ENCODE data around the gene TOP3B.
"Not testable (repeated sequence)": the region's sequence is repeated elsewhere in the genome, so short reads cannot be mapped to it uniquely, and the experiment has no call there.

Gene TOP3B

DNA sequence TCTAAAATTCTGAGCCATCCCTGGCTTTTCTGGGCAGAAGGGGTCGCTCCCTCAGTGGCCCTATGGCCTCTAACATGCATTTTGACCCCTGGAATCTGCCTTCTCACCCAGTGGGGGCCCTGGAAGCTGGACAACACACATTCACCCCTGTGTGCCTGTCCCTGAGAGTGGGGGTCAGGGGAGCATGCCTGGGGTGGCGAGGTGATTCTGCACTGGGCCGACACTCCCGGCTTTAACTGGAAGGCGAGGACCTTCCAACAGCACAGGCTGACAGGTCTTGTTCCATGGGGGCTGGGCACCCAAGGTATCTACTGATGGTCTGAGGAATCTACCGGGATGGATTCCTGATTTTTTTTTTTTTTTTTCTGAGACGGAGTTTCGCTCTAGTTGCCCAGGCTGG lies 40.7 kb downstream of the TOP3B start:
- DNase-seq, result no peak

DNA sequence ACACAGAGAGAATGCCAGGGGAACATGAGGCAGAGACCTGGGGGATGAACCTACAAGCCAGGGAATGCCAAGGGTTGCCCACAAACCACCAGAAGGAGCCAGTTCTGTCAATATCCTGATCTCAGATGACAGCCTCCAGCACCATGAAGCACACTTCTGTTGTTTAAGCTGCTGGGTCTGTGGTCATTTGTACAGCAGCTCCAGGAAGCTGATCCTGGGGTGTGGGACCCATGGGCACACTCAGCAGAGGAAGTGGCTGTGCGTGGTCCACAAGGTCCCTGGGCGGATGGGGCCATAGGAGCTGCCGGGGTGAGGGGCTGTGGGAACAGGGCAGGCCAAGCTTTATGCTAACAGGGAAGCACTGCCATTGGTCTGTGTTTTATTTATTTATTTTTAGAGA lies 42.1 kb downstream of the TOP3B start:
- DNase-seq, result no peak

DNA sequence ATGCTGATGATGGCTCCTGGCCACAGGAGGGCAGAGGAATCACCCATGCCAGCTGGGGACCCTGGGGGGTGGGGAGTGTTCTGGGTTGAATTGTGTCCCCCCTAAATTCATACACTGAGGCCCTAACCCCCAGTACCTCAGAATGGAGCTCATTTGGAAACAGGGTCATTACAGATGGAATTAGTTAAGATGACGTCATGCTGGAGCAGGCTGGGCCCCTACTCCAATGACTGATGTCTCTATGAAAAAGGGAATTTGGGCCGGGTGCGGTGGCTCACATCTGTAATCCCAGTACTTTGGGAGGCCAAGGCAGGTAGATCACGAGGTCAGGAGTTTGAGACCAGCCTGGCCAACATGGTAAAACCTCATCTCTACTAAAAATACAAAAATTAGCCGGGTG lies 42.7 kb downstream of the TOP3B start:
- DNase-seq, result not testable (repeated sequence)

DNA sequence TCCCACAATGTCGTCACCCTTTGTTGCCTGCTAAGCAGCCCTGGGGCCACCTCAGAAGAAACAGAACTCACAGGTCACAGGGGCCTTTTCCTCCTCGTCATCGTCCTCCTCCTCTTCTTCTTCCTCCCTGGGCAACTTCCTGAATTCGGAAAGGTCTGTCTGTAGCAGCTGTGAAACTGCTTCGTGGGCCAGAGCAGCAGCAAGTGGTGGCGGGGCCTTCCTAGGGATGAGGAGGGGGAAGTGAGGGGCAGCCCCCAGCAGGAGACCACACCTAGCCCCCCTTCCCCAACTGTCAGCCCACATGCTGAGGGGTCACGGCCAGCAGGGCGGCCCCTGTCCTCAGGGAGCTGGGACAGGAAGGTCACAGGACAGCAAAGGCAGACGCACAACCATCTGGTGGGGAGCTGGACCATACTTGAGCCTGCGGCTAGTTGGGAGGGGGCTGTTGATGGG lies 43.1 kb downstream of the TOP3B start:
- peak; percentile 27 to 60 for DNase-seq

DNA sequence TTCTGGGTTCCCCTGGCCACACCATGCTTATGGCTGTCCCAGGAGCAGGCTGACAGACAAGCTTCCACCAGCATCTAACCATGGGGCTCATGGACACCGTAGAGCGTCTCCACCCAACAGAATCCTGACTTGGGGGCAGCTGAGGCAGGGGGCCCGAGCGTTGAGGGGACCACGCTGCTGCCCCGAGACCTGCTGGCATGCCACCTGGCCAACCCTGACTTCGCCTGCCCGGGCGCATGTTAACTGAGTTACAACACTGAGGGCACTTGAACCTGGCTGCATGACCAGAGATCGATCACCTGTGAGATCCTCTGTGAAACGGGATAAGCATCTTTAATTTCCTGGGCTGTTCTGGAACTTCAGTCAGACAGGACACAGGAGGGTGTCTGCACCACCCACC lies 43.7 kb downstream of the TOP3B start:
- DNase-seq, result no peak

DNA sequence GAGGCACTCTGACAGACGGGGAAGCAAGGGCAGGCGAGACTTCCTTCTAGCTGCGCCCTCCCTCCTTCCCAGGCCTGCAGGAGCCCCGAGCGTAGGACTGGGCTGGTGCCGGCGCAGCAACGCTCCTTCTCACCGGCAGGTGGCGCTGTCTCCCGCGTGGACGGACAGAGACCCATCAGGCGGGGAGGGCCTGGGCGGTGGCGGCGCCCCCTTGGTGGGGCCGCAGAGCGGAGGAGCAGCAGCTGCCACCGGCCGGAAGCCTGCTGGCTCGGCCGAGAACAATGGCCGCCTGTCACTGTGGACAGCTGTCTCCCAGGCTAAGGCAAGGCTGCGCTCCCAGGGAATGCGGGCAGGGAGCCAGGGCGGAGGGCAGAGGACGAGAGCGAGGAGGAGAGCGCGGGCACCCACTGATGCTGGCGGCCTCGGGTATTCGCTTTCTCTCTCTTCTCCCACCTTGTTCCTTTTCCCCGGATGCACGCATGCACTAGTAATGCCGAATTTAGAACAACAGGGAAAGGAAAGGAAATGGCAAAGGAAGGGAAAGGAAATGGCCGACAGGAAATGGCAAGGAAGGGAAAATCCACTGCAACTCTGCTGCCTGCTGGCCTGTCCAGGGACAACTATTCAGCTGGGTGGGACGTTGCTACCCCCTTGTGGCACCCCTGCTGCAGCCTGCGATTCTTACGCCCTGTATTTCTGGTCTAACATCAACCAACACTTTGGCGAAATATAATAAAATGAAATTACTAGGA lies 44.3 kb downstream of the TOP3B start:
- DNase-seq, result peak; percentile 87 to 90

DNA sequence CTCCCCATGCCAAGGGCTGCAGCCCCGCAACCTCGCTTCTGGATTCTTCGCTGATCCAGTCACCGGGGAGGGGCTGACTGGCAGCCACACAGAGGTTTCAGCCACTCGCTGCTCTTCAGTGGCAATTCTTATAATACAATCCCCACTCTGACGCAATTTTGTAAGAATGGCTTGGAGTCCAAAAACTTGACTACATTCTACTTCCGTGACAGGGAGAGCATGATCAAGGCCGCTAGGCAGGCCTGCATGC lies 44.8 kb downstream of the TOP3B start:
- DNase-seq, result no peak

DNA sequence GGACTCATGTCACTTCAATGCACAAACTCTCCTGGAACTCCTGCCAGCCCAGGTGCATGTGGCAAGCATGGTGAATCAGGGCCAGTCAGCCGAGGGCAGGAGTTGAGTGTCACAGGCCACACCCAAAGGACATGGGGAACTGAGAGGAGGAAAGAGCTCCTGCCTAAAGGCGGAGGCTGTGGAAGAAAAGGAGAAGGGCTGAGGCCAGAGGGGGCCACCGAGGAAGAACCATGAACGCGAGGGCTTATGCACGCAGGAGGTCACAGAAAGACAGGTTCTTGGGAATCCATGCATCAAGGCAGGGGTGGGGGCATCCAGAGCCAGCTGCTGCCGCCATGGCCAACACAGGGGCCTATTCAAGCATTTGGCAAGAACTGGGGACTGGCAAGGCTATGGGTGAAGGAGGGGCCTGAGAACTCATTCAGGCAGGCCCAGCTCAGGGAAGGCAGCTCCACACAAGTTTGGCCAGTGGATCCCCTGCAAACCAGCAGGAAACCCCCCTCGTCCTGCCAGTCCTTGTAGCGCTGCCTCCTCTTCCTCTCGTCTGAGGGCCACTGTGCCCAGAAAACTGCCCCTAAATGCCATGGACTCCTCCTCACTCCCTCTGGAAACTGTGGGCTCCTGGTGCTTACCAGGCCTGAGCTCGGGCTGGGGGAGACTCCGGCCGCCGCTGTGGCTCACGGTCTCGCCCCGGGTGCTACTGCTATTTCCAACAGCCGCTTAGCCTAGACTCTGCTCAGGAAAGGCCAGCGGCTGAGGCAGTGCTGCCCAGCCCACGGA lies 45.4 kb downstream of the TOP3B start:
- DNase-seq, result peak in 1 of 2 donors; percentile 44

DNA sequence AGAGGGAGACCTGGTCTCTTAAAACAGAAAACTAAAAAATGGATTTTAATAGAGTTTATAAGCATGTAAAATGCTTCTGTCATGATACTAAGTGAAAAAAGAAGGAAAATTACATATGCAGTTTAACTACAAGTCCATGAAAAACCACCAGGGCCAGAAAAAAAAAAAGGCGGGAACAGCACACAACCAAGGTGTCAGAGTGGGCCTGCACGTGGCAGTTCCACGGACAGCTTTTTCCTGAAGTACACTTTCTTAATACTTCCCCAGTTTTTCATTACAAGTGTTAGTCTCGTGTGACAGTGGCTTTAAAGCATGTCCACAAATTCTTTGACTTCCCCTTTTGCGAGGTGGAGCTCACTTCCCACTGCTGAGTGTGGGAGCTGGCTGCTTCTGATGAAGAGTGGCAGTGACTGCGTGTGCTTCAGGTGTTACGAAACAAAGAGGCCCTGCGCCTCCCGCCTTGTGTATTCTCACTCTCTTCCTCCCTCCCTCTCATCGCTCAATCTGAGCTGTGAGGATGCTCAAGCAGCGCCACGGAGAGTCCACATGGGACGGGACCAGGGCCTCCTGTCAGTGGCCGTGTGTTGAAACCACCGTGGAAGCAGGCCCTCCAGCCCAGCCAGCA lies 46.3 kb downstream of the TOP3B start:
- DNase-seq, result peak; percentile 20 to 85

DNA sequence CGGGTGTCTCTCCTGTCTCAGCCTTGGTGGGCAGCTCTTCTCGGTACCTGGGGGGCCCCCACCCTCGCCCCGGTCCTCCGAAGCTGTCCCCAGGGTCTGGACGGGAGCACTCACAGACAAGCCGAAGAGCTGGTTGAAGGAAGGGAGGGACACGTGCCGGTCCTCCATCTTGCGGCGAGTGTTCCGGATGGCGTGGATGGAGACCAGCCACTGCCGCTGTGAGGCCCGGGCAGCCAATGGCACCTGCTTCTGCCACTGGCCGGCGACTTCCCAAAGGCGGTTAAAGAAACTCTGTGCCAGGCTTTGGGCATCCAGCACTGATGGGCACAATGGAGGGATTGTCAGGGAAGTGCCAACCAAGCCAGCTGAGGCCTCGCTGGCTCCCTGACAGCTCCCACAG lies 48.7 kb downstream of the TOP3B start:
- no peak for DNase-seq

DNA sequence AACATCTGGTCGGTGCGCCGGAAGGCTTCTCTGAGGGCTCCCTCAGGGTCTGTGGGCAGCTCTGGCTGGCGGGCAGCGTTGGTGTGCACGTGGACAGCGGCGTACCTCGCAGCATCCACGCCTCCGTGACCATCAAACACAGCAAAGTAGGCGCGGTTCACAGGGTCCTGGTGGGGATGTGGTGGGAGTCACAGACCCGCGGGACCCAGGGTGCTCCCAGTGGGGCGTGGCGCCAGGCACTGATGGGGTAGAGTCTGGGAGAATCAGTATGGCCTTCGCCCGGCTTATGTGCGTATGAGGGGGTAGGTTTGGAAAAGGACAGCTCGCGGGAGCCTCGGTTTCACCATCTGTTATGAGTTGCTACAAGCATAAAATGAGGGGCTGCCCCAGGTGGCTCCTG lies 49.2 kb downstream of the TOP3B start:
- no peak for DNase-seq

DNA sequence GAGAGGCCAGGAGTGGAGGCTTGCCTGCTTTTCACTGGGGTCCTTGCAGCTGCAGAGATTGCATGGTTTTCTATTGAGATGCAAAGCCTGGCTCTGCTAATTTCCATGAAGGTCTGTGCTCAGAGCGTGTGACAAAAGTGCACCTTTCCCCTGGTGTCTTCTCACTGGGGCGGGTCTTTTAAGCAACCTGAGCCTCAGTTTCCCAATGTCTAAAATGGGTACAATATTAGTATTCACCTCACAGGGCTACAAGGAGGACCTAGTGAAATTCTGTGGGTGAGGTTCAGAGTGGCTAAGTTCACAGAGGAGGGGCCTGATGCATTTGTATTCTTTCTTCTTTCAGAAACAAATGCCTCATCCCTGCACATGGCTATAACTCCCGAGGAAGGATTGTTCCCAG lies 50.2 kb downstream of the TOP3B start:
- DNase-seq, result no peak

DNA sequence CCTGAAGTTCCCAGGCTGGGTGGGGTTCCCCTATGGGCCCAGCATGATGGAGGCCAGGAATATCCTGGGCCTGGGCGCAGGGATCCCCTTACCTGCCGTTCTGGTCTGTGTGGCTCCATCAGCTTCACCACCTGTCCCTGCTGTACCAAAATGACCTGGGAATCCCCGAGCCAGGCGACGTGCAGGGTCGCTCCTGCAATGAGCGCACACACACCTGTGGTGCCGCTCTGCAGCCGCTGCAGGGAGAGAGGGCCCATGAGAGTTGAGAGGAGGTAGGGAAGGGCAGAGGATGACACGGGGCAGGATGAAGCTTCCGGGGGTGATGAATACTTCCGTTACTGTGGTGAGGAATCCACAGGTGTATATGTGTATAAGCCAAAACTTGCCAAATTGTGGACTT lies 51.5 kb downstream of the TOP3B start:
- no peak for DNase-seq

DNA sequence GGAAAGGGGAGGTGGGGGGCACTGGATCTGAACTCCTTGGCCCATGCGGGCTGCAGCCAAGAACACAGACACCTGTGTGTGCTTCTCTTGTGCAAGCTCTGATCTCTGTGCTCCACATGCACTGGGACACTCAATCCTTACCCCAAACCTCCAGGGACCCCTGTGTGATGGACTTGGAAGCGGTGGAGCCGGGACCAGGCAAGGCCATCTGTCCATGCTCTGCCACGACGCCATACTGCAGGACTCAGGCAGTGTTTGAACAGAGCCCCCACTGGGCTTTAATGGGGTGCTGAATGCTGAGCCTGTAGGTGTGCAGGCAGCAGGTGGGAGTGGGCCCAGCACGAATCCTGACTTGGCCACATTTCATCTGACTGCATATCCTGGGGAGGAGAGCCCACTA lies 53.3 kb downstream of the TOP3B start:
- DNase-seq, result no peak

DNA sequence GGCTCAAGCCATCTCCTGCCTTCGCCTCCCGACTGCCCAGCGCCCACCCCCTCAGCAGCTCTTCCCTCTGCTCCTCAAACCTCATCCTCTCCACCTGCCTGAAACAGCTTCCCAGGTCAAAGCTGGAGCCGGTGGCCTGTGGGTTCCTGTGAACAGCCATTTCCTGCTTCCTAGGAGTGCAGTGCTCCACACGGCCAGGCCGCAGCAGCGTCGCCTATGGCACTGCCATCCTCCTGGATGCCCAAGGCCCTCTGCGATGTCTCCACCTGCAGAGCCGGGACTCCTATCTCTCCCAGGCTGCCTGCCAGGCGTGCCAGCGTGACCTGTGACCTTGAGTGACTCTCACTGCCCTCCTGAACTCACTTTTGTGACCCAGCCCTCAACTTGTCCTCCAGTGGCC lies 54.5 kb downstream of the TOP3B start:
- DNase-seq, result no peak

DNA sequence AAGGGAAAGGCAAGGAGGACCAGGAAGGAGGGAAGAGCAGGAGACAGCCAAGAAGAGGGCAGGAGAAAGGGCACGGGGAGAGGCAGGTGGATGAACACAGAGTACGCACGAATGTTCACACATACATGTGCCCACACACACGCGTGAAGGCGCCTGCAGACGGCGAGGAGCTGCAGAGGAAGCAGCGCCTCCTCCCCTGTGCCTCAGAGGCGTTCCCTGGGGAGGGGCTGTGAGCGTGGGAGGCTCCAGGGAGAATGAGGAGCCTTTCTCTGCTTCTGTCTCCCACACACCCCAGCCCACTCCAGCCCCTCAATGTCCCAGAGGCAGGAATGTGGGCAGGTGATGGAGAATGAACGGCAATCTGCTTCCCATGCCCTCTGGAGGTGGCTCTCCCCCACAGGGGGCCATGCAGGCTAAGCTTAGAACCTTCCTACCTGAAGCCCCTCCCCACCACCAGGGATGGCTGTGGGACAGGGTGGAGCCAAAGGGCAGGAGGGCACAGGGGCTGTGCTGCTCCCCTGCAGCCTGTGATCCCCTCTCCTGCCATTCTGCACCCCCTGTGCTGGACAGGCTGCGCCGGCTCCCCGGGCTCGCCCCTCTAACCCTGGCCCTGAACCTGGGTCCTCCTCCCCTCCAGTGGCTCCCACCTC lies 55.3 kb downstream of the TOP3B start:
- DNase-seq, result no peak

DNA sequence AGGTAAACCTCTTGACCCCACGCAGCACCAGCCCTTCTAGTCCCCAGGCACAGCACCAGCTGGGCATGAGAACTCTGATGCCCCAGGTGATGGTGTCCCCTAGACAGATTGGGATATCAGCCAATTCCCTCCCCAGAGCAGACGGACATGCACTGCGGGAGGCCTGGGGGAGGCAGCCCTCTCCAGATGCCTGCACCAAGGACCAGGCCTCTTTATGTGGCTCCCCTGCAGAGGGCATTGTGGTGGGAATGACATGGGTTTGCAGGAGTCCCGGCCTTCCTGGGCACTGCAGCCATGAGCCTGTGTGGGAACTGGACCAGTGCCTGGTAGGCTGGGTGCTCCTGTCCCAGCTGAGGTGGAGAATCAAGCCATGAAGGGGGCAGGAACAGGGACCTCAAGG lies 55.9 kb downstream of the TOP3B start:
- no peak for DNase-seq

DNA sequence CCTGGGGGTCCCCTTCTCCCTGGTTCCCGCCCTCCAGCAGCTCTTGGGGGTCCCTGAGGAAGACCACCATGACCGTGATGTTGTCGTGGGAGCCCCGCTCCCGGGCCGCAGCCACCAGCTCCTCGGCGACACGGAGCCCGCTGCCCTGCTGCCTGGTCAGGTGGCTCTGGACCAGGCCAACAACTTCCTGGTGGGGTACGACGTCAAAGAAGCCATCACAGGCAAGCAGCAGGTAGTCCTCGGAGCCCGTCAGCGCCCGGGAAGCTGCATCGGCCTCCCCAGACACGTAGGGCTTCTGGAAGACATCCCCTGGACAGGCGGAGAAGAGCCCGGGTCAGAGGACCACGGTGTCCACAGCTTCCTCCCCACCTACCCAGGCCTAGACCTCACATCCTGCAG lies 59.4 kb downstream of the TOP3B start:
- DNase-seq, result no peak

DNA sequence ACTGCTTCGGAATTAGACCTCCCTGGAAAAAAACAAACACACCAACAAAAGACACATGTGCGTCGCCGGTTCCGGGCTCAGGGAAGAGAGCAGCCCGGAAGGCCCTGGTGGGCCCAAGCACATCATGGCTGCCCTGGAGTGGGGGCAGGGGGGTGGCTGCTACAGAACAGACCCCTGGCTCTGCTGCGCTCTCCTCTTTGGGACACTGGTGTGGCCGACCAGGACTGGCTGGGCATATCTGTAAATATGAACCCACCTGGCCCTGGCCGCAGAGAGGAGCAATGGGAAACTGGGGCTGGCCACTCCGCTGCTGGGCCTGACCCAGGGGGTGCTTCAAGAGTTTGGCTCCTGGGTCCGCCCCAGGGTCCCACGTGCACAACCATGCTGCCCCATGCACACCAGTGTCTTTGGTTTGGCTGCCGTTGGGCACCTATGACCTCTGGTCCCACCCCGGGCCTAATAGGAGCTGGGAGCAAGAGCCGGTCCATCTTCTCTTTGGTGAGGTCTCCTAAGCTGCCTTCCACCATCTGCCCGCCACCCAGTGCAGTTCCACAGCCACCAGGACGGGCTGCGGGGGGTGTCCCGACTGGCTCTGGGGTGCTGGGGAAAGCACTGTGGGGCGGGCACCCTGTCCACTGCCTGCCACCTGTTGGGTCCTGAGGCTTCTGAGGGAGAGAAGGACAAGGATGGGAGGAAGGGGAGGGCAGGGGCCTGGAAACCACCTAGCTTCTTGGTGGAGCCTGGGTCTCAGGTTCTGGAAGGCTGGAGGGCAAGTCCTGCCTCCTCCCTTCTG lies 60.0 kb downstream of the TOP3B start:
- no peak for DNase-seq

DNA sequence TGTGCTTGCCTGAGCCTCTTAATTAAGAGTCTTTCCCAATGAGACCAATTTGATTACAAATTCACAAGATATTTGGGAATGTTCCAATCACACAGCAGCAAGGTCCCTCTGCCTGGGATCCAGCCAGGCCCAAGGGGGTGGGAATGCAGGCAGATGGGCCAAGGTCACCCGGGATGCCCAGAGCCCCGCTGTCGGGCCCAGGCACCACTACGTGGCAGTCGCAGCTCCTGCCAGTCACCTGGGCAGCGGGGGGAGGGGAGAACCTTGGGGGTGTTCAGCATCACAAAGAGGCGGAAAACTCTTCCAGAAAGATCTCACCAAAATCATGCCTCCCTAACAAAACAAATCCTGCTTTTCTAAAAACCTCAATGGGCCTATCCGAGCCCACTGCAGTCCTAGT lies 60.9 kb downstream of the TOP3B start:
- DNase-seq, result no peak

DNA sequence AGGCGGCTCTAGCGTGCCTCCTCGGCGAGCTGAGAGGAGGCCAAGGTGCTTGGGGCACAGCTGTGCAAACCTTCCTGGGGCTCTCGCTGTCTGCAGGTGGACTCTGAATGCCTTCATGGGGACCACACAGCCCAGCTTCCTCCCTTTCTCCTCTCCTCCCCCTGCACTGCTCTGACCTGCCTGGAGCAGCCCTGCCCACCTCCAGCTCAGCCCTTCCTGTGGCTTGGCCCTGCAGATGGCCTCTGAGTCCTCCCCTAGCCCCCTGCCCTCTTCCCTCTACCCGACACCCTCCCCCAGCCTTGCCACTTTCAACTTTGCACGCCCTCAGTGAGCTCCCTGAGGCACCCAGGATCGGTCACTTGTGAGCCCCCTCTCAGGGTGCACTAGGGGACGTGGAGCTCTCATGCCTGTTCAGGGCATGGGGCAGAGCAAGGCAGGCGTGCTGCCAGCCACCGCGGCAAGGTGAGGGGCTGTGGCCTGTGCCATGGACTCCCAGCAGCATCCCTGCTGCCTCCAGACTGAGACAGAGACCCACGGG lies 61.3 kb downstream of the TOP3B start:
- DNase-seq, result no peak

DNA sequence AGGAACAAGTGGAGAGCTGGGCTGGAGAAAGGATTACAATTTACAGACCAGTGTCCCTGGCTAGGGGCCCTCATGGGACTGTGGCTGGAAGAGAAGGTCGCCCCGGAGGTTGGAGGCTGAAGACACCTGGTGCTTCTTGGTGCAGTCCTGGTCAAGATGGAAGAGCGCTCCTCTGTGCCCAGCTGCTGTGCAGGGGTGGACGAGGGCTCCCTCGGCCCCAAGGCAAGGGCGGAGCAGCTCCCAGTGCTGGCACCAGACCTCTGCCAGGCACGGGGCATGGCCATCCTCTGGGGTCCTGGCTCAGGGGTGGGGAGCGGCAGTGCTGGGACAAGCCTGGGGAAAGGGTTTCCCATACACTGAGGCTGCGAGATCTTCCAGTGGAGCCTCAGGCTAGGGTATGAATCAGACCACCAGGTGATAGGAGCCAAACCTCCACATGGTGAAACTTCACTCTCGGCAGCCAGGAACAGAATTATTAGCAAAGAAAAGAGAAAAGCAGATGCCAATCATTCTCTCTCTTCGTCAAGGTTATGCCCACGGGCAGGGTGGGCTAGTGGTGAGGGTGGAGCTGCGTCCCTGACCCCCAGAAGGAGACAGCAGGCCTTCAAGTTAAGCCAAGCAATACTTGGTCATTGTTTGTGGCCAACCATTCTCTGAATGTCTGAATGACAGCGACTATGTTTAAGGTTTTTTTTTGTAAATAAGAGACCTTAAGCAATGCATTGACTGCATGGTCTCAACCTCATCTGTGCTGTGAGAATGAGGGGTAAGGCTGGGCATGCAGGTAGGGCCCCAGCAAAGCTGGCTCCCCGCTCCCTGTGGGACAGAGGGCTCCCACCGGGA lies 62.0 kb downstream of the TOP3B start:
- no peak for DNase-seq
